ENCODE results near the gene PCDHGA9. TPM values are rescaled to one million over a fixed set of nuclear protein-coding genes. Genes with fewer than 3 reads are reported as not detected.

The PCDHGA9 gene
- total RNA-seq, result 10 to 100 TPM in 3 of 4 donors, 1 to 10 TPM in 1; 8.4 to 13.8 (median 11.9) TPM

GRCh38 chr5:141402553-141403243, at the start of gene PCDHGA9:
Gene PCDHGA9, plus strand, starts transcription at chr5:141402778. Its CDS starts 175 bp downstream, at chr5:141402953.
- no peaks in the 10 kb centered on the region for H3K27me3 ChIP-seq
- peak within 1 kb of the TSS in 1 of 4 donors; percentile 34 for H3K4me3 ChIP-seq
- WGBS, 2 donors, result 16 to 21% methylated on average over 27 of the region's 27 CpGs
- no peak for DNase-seq (ENCODE audit: low spot score in 2 of 2)
- H3K36me3 ChIP-seq, result peaks cover 0 to 20% (median 0%) of the 10 kb centered on the region in 3 donors
- peak in 1 of 5 experiments; percentile 8 for TF ChIP-seq CTCF (IDR thresholded peaks at IDR 0.05)
- TF ChIP-seq POLR2A (IDR thresholded peaks at IDR 0.05), result no peak
- H3K9me3 ChIP-seq, result peaks cover 0 to 94% (median 50%) of the 10 kb centered on the region in 4 donors
- H3K4me1 ChIP-seq, result no peaks in the 10 kb centered on the region
- no peak within 1 kb of the TSS for H3K27ac ChIP-seq

GRCh38 chr5:141354900-141355469, 47.6 kb upstream of the PCDHGA9 start, which contains the start of gene PCDHGA4:
Gene PCDHGA4, plus strand, starts transcription at chr5:141355021. Its CDS starts 87 bp downstream, at chr5:141355108.
- 15 to 24% methylated on average over 29 of the region's 29 CpGs for WGBS, 2 donors
- no peak within 1 kb of the TSS for H3K27ac ChIP-seq
- no peak for DNase-seq (ENCODE audit: low spot score in 2 of 2)
- peak within 1 kb of the TSS in 2 of 4 donors; percentile 9 to 43 for H3K4me3 ChIP-seq
- H3K27me3 ChIP-seq, result no peaks in the 10 kb centered on the region
- peaks cover 0 to 99% (median 42%) of the 10 kb centered on the region in 4 donors for H3K9me3 ChIP-seq
- H3K4me1 ChIP-seq, result no peaks in the 10 kb centered on the region
- peaks cover 0 to 40% (median 0%) of the 10 kb centered on the region in 3 donors for H3K36me3 ChIP-seq
- TF ChIP-seq POLR2A (IDR thresholded peaks at IDR 0.05) (no peak), CTCF (IDR thresholded peaks at IDR 0.05) (peak in 4 of 5 experiments; percentile 13 to 27 (median 18))

- DNase-seq (ENCODE audit: low spot score in 2 of 2), result no peak
- WGBS, 2 donors, result 59% methylated on average over 24 of the region's 24 CpGs
- H3K4me3 ChIP-seq, result no peak overlapping the region
- H3K27ac ChIP-seq, result no peak overlapping the region
- peaks cover 0 to 99% (median 44%) of the 10 kb centered on the region in 4 donors for H3K9me3 ChIP-seq
- no peak for TF ChIP-seq CTCF (IDR thresholded peaks at IDR 0.05)
- TF ChIP-seq EP300 (IDR thresholded peaks at IDR 0.05), result no peak
- no peak for TF ChIP-seq POLR2A (IDR thresholded peaks at IDR 0.05)
- no peaks in the 10 kb centered on the region for H3K27me3 ChIP-seq
- H3K36me3 ChIP-seq, result peaks cover 0 to 37% (median 0%) of the 10 kb centered on the region in 3 donors
- no peaks in the 10 kb centered on the region for H3K4me1 ChIP-seq
Measured at GRCh38 chr5:141355641-141356040, 46.9 kb upstream of the PCDHGA9 start.

DNA sequence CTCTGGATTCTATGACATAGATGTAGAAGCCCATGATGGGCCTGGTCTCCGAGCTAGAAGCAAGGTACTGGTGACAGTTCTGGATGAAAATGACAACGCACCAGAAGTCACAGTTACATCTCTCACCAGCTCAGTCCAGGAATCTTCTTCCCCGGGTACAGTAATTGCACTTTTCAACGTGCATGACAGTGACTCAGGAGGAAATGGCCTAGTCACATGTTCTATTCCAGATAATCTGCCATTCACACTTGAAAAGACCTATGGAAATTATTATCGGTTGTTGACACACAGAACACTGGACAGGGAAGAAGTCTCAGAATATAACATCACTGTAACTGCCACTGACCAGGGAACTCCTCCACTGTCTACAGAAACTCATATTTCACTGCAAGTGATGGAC, 46.4 kb upstream of the PCDHGA9 start:
- H3K4me3 ChIP-seq, result no peak overlapping the region
- no peak overlapping the region for H3K27ac ChIP-seq
- WGBS, 2 donors, result 74 to 75% methylated on average over 5 of the region's 5 CpGs
- peaks cover 0 to 38% (median 0%) of the 10 kb centered on the region in 3 donors for H3K36me3 ChIP-seq
- TF ChIP-seq POLR2A (IDR thresholded peaks at IDR 0.05) (no peak), CTCF (IDR thresholded peaks at IDR 0.05) (no peak)
- H3K4me1 ChIP-seq, result no peaks in the 10 kb centered on the region
- H3K9me3 ChIP-seq, result peaks cover 0 to 99% (median 46%) of the 10 kb centered on the region in 4 donors
- no peak for DNase-seq (ENCODE audit: low spot score in 2 of 2)
- no peaks in the 10 kb centered on the region for H3K27me3 ChIP-seq

DNA sequence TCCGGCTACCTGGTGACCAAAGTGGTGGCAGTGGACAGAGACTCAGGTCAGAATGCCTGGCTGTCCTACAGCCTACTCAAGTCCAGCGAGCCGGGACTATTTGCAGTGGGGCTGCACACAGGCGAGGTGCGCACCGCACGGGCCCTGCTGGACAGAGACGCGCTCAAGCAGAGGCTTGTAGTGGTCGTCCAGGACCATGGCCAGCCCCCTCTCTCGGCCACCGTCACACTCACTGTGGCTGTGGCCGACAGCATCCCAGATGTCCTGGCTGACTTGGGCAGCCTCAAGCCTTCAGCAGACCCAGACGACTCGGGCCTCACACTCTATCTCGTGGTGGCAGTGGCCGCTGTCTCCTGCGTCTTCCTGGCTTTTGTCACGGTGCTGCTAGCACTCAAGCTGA, 45.6 kb upstream of the PCDHGA9 start:
- Histone ChIP-seq H3K27ac (no peak overlapping the region), H3K9me3 (peaks cover 0 to 99% (median 47%) of the 10 kb centered on the region in 4 donors), H3K4me1 (no peaks in the 10 kb centered on the region), H3K27me3 (no peaks in the 10 kb centered on the region), H3K4me3 (no peak overlapping the region), H3K36me3 (peaks cover 0 to 44% (median 0%) of the 10 kb centered on the region in 3 donors)
- no peak for DNase-seq (ENCODE audit: low spot score in 2 of 2)
- 52 to 53% methylated on average over 16 of the region's 19 CpGs for WGBS, 2 donors
- TF ChIP-seq CTCF (IDR thresholded peaks at IDR 0.05) (no peak), POLR2A (IDR thresholded peaks at IDR 0.05) (no peak), EP300 (IDR thresholded peaks at IDR 0.05) (no peak)

Data from tibial nerve (tissue), 4 donors.